GM23248 (cell line): Measurements from ENCODE around the gene SMG7.

ENCODE experiments used
- EZH2 ChIP-seq: fragments of 200-600 bp; sonication (generic); IDR thresholded peaks from 2 replicates; pipeline ENCODE4 v1.6.1; 2018; ENCODE audit warnings: antibody characterized with exemption, mild to moderate bottlenecking; ENCODE audit not compliant: insufficient read depth, poor library complexity, severe bottlenecking
- EZH2phosphoT487 ChIP-seq: fragments of 200-600 bp; sonication (generic); IDR thresholded peaks from 2 replicates; pipeline ENCODE4 v1.6.1; 2018; ENCODE audit warnings: antibody characterized with exemption, moderate library complexity, mild to moderate bottlenecking, low read depth; ENCODE audit not compliant: insufficient read depth

DNA sequence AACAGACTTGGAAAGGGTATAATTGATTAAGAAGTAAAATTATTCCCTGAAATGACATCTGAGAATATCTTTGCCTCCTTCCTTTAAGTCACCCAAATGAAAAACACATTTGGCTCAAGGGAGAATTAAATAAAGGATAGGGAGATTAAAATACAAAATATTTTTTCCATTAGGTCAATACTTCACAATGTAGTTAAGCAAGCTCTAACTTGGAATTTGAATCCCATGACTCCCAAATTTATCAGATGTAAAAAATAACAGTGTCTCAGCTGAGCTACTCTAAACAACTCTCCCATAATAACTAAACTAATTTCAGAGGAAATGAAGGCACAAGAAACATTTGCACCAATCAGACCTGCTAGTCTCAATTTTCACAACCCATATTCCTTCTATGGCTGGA is 47.6 kb upstream of the SMG7 start:
- TF ChIP-seq EZH2 (no peak), EZH2phosphoT487 (no peak)
